ENCODE measurements around the gene SREBF1.

SREBF1 gene

DNA sequence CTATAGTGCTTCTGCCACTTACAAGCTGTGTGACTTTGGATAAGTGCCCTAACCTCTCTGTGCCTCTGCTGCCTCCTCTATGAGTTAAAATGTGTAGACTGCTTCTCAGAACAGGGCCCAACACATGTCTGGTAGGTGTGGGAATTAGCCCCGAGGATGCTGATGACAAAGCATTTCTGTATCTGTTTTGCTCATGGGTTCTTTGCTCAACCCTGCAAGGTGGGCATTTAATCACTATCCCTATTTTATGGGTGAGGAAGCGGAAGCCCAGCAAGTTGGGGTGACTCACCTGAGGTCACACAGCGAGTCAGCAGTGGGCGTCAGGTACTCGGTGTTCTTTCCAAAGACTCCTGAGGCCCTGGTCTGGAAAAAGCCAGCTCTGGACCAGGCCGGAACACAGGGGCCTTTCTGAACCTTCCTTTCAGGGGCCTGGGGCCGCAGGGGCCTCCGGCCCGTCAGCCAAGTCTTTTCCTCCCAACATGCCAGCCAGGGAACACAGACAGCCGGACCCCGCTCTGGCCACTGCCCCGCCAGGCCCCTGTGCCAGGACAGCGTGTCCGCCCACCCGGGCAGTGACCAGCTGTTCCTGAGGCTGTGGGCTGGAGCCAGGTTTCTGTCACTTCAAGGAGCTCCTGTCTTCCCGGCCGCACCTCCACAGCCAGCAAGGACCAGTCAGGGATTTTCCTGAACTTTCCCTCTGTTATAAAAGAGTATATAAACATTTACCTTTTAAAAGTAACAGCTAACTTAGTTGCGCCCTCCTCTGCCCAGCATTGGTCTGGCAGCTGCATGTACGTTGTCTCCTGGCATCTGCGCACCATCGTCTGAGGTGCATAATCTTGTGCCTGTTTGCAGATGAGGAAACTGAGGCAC, 62.5 kb downstream of the SREBF1 start:
- Histone ChIP-seq H2BK15ac (ENCODE audit: low read length) (no peak overlapping the region), H3K9ac (ENCODE audit: low read depth, low read length, poor library complexity) (no peak overlapping the region), H3K27ac (replicated peaks; ENCODE audit: low read length) (no peak overlapping the region), H3K27me3 (ENCODE audit: control insufficient read depth in 3 of 3, insufficient read depth in 3 of 3, low read depth in 1 of 3, low read length in 3 of 3) (no peaks in the 10 kb centered on the region), H3K4me2 (ENCODE audit: insufficient read depth, low read length, poor library complexity, severe bottlenecking) (no peak overlapping the region), H3K36me3 (replicated peaks in 1 of 2; ENCODE audit: control insufficient read depth in 2 of 2, insufficient read depth in 2 of 2, low read length in 2 of 2) (peaks cover 0 to 16% of the 10 kb centered on the region in 2 donors), H2AFZ (ENCODE audit: low read length) (no peak overlapping the region), H2BK12ac (ENCODE audit: low read length) (peak overlapping the region; percentile 3), H3K4ac (ENCODE audit: low read length) (no peak overlapping the region), H2BK120ac (ENCODE audit: low read depth, low read length) (no peak overlapping the region), H4K91ac (ENCODE audit: low read depth, low read length, poor library complexity) (no peak overlapping the region), H3K23ac (ENCODE audit: low read depth, low read length, poor library complexity) (no peak overlapping the region), H4K8ac (ENCODE audit: low read depth, low read length) (no peak overlapping the region), H3K14ac (ENCODE audit: low read length) (no peak overlapping the region), H3K9me3 (replicated peaks in 1 of 2; ENCODE audit: control insufficient read depth in 2 of 2, insufficient read depth in 1 of 2, low read depth in 1 of 2, low read length in 2 of 2) (no peaks in the 10 kb centered on the region), H3K18ac (ENCODE audit: low read length) (no peak overlapping the region), H3K4me1 (ENCODE audit: control insufficient read depth in 2 of 2, insufficient read depth in 1 of 2, low read depth in 1 of 2, low read length in 2 of 2) (peaks cover 26 to 29% of the 10 kb centered on the region in 2 donors), H3K4me3 (ENCODE audit: low read length in 2 of 2) (no peak overlapping the region), H2BK5ac (ENCODE audit: low read length) (no peak overlapping the region), H2AK5ac (ENCODE audit: low read depth, low read length) (no peak overlapping the region), H3K79me1 (ENCODE audit: low read depth, low read length) (peaks cover 17% of the 10 kb centered on the region)
- no peak for DNase-seq (ENCODE audit: low spot score)
- WGBS, 2 donors (ENCODE audit: extremely low coverage in 2 of 2, insufficient read length in 2 of 2, insufficient replicate concordance in 1 of 2), result no CpG with 5 or more reads among the region's 21 CpGs

DNA sequence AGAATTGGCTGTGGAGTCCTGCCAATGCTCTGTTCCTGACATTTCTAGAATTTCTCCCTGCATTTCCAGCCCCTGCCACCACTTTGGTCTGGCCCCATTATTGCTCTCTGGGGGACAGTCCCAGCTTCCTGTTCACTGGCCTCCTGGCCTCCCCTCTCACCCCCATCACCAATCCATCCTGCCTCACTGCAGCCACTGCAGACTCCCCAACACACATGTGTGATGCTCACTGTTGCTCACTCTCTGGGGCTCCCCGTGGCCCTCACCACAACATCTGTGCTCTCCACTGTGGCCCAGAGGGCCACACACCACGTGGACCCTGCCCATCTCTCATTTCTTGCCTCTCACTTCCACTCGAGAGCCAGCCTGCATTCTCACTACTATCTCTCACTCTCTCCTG, 64.6 kb downstream of the SREBF1 start:
- no peak overlapping the region for H3K9ac ChIP-seq (ENCODE audit: low read depth, low read length, poor library complexity)
- H2BK120ac ChIP-seq (ENCODE audit: low read depth, low read length), result no peak overlapping the region
- H3K18ac ChIP-seq (ENCODE audit: low read length), result no peak overlapping the region
- no peak for DNase-seq (ENCODE audit: low spot score)
- H3K23ac ChIP-seq (ENCODE audit: low read depth, low read length, poor library complexity), result peak overlapping the region; percentile 2
- no peaks in the 10 kb centered on the region for H3K27me3 ChIP-seq (ENCODE audit: control insufficient read depth in 3 of 3, insufficient read depth in 3 of 3, low read depth in 1 of 3, low read length in 3 of 3)
- no peak overlapping the region for H3K4me3 ChIP-seq (ENCODE audit: low read length in 2 of 2)
- H2AFZ ChIP-seq (ENCODE audit: low read length), result no peak overlapping the region
- H3K4me2 ChIP-seq (ENCODE audit: insufficient read depth, low read length, poor library complexity, severe bottlenecking), result no peak overlapping the region
- no CpG with 5 or more reads among the region's 3 CpGs for WGBS, 2 donors (ENCODE audit: extremely low coverage in 2 of 2, insufficient read length in 2 of 2, insufficient replicate concordance in 1 of 2)
- no peaks in the 10 kb centered on the region for H3K9me3 ChIP-seq (replicated peaks in 1 of 2; ENCODE audit: control insufficient read depth in 2 of 2, insufficient read depth in 1 of 2, low read depth in 1 of 2, low read length in 2 of 2)
- peaks cover 18% of the 10 kb centered on the region for H3K79me1 ChIP-seq (ENCODE audit: low read depth, low read length)
- H3K27ac ChIP-seq (replicated peaks; ENCODE audit: low read length), result no peak overlapping the region
- peaks cover 33 to 37% of the 10 kb centered on the region in 2 donors for H3K4me1 ChIP-seq (ENCODE audit: control insufficient read depth in 2 of 2, insufficient read depth in 1 of 2, low read depth in 1 of 2, low read length in 2 of 2)
- no peak overlapping the region for H2BK5ac ChIP-seq (ENCODE audit: low read length)
- no peak overlapping the region for H4K91ac ChIP-seq (ENCODE audit: low read depth, low read length, poor library complexity)
- no peak overlapping the region for H2AK5ac ChIP-seq (ENCODE audit: low read depth, low read length)
- no peak overlapping the region for H3K14ac ChIP-seq (ENCODE audit: low read length)
- H4K8ac ChIP-seq (ENCODE audit: low read depth, low read length), result no peak overlapping the region
- no peak overlapping the region for H2BK12ac ChIP-seq (ENCODE audit: low read length)
- H2BK15ac ChIP-seq (ENCODE audit: low read length), result no peak overlapping the region
- peaks cover 0 to 14% of the 10 kb centered on the region in 2 donors for H3K36me3 ChIP-seq (replicated peaks in 1 of 2; ENCODE audit: control insufficient read depth in 2 of 2, insufficient read depth in 2 of 2, low read length in 2 of 2)
- no peak overlapping the region for H3K4ac ChIP-seq (ENCODE audit: low read length)

DNA sequence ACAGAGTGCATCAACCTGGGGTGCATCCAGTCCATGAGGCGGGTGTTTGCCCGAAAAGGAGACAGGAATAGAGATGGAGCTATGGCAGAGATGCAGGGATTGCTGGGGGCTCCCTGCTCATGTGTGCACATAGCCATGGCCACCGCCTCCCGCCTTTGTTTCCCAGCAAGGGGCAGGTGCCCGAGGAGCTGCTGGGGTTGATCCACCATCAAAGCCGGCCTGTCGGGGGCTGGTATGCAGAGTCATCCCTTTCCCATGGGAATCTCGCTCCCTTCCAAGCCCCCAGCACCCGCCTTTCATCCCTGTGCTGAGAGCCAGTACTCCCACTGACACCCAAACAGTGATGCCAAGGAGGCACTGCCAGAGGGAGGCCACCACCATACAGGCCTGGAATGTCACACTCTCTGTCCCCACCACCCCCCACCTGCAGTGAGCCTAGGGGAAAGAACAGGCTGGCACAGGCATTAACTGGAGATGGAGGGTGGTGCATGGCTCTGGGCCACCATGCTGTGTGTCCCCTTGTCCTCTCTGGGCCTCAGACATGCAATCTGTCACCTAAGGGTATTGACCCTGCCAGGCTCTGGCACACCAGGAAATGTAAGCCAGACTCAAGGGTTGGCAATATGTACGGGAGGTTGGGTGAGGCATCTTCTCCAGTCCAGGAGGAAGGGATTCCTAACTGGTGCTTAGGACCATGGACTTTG, 65.1 kb downstream of the SREBF1 start:
- no peak overlapping the region for H4K91ac ChIP-seq (ENCODE audit: low read depth, low read length, poor library complexity)
- no peak overlapping the region for H2BK12ac ChIP-seq (ENCODE audit: low read length)
- H3K18ac ChIP-seq (ENCODE audit: low read length), result peak overlapping the region; percentile 0
- no peak overlapping the region for H2AK5ac ChIP-seq (ENCODE audit: low read depth, low read length)
- H3K4me3 ChIP-seq (ENCODE audit: low read length in 2 of 2), result no peak overlapping the region
- H3K36me3 ChIP-seq (replicated peaks in 1 of 2; ENCODE audit: control insufficient read depth in 2 of 2, insufficient read depth in 2 of 2, low read length in 2 of 2), result peaks cover 0 to 8% of the 10 kb centered on the region in 2 donors
- H4K8ac ChIP-seq (ENCODE audit: low read depth, low read length), result no peak overlapping the region
- no peaks in the 10 kb centered on the region for H3K27me3 ChIP-seq (ENCODE audit: control insufficient read depth in 3 of 3, insufficient read depth in 3 of 3, low read depth in 1 of 3, low read length in 3 of 3)
- H2BK120ac ChIP-seq (ENCODE audit: low read depth, low read length), result no peak overlapping the region
- no peak overlapping the region for H3K27ac ChIP-seq (replicated peaks; ENCODE audit: low read length)
- peaks cover 18% of the 10 kb centered on the region for H3K79me1 ChIP-seq (ENCODE audit: low read depth, low read length)
- peaks cover 38 to 42% of the 10 kb centered on the region in 2 donors for H3K4me1 ChIP-seq (ENCODE audit: control insufficient read depth in 2 of 2, insufficient read depth in 1 of 2, low read depth in 1 of 2, low read length in 2 of 2)
- no peak overlapping the region for H3K9ac ChIP-seq (ENCODE audit: low read depth, low read length, poor library complexity)
- no peak overlapping the region for H2BK15ac ChIP-seq (ENCODE audit: low read length)
- no peaks in the 10 kb centered on the region for H3K9me3 ChIP-seq (replicated peaks in 1 of 2; ENCODE audit: control insufficient read depth in 2 of 2, insufficient read depth in 1 of 2, low read depth in 1 of 2, low read length in 2 of 2)
- H2AFZ ChIP-seq (ENCODE audit: low read length), result no peak overlapping the region
- no peak overlapping the region for H3K14ac ChIP-seq (ENCODE audit: low read length)
- no peak for DNase-seq (ENCODE audit: low spot score)
- no peak overlapping the region for H3K4ac ChIP-seq (ENCODE audit: low read length)
- H2BK5ac ChIP-seq (ENCODE audit: low read length), result no peak overlapping the region
- no peak overlapping the region for H3K4me2 ChIP-seq (ENCODE audit: insufficient read depth, low read length, poor library complexity, severe bottlenecking)
- H3K23ac ChIP-seq (ENCODE audit: low read depth, low read length, poor library complexity), result no peak overlapping the region
- no CpG with 5 or more reads among the region's 10 CpGs for WGBS, 2 donors (ENCODE audit: extremely low coverage in 2 of 2, insufficient read length in 2 of 2, insufficient replicate concordance in 1 of 2)

DNA sequence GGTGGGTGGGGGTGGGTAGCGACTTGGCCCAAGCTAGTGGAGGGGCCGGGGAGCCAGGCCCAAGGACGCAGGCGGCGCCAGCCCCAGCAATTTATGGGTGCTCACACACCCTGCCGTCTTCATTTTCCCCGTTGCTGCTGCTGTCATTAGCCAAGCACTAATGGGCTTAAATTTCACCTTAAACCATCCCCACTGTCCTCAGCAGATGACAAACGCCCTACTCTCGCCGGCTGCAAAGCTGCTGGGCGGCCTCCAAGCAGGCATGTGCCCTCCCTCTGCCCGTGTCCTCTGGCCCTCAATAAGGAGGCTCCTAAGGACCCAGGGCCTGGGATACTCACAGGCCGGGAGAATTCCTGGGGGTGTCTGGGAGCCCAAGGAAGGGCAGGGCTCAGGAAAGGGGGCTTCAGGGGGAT, 66.1 kb downstream of the SREBF1 start:
- H3K4me1 ChIP-seq (ENCODE audit: control insufficient read depth in 2 of 2, insufficient read depth in 1 of 2, low read depth in 1 of 2, low read length in 2 of 2), result peaks cover 48 to 52% of the 10 kb centered on the region in 2 donors
- no peak overlapping the region for H3K23ac ChIP-seq (ENCODE audit: low read depth, low read length, poor library complexity)
- no CpG with 5 or more reads among the region's 13 CpGs for WGBS, 2 donors (ENCODE audit: extremely low coverage in 2 of 2, insufficient read length in 2 of 2, insufficient replicate concordance in 1 of 2)
- no peak overlapping the region for H3K18ac ChIP-seq (ENCODE audit: low read length)
- no peak overlapping the region for H2BK15ac ChIP-seq (ENCODE audit: low read length)
- no peaks in the 10 kb centered on the region for H3K27me3 ChIP-seq (ENCODE audit: control insufficient read depth in 3 of 3, insufficient read depth in 3 of 3, low read depth in 1 of 3, low read length in 3 of 3)
- DNase-seq (ENCODE audit: low spot score), result no peak
- H3K4me3 ChIP-seq (ENCODE audit: low read length in 2 of 2), result no peak overlapping the region
- no peak overlapping the region for H3K27ac ChIP-seq (replicated peaks; ENCODE audit: low read length)
- no peak overlapping the region for H3K4me2 ChIP-seq (ENCODE audit: insufficient read depth, low read length, poor library complexity, severe bottlenecking)
- H2BK5ac ChIP-seq (ENCODE audit: low read length), result no peak overlapping the region
- no peak overlapping the region for H2AFZ ChIP-seq (ENCODE audit: low read length)
- no peak overlapping the region for H3K9ac ChIP-seq (ENCODE audit: low read depth, low read length, poor library complexity)
- H3K36me3 ChIP-seq (replicated peaks in 1 of 2; ENCODE audit: control insufficient read depth in 2 of 2, insufficient read depth in 2 of 2, low read length in 2 of 2), result peaks cover 0 to 1% of the 10 kb centered on the region in 2 donors
- peaks cover 18% of the 10 kb centered on the region for H3K79me1 ChIP-seq (ENCODE audit: low read depth, low read length)
- H3K4ac ChIP-seq (ENCODE audit: low read length), result no peak overlapping the region
- no peak overlapping the region for H2AK5ac ChIP-seq (ENCODE audit: low read depth, low read length)
- no peak overlapping the region for H4K91ac ChIP-seq (ENCODE audit: low read depth, low read length, poor library complexity)
- no peak overlapping the region for H4K8ac ChIP-seq (ENCODE audit: low read depth, low read length)
- H2BK12ac ChIP-seq (ENCODE audit: low read length), result no peak overlapping the region
- H2BK120ac ChIP-seq (ENCODE audit: low read depth, low read length), result no peak overlapping the region
- no peaks in the 10 kb centered on the region for H3K9me3 ChIP-seq (replicated peaks in 1 of 2; ENCODE audit: control insufficient read depth in 2 of 2, insufficient read depth in 1 of 2, low read depth in 1 of 2, low read length in 2 of 2)
- H3K14ac ChIP-seq (ENCODE audit: low read length), result peak overlapping the region; percentile 10
